HCT116 (cell line): ENCODE data around the gene SMIM5. TPM values are rescaled to one million over a fixed set of nuclear protein-coding genes. Genes with fewer than 3 reads are reported as not detected.

Experiments used
- ATAC-seq: fragments of 200-7000 bp; cut with Tn5 transposase; 2 replicates; pipeline ENCODE4 v1.9.1; 2020; ENCODE audit warnings: mild to moderate bottlenecking, moderate library complexity
- BruUV-seq: library from RNA; stranded (reverse); fragments of 400-500 nt; replicated peaks from 2 replicates; lab custom pipeline; 2021; lab: Mats Ljungman, UMichigan
- CTCF ChIA-PET: fragments of 300-600 bp; sonication (Branson Sonifier 250); formaldehyde crosslinking; loops from one replicate; lab custom pipeline; 2021; ENCODE audit warnings: antibody characterized with exemption; lab: Charles Lee
- POLR2A ChIA-PET: fragments of 300-600, 350-600 bp; sonication (Branson Sonifier 250); formaldehyde crosslinking; loops from one replicate; lab custom pipeline; 2021; ENCODE audit warnings: antibody characterized with exemption; lab: Charles Lee
- RAD21 ChIA-PET, 2 experiments: fragments of 300-600 bp; sonication (Branson Sonifier 250); formaldehyde crosslinking; loops; one replicate each; lab custom pipeline; 2023; ENCODE audit warnings: low total read pairs in 2 of 2; ENCODE audit not compliant: uncharacterized antibody in 2 of 2, unreplicated experiment in 2 of 2, low non-redundant PET in 1 of 2; lab: Charles Lee
- DNase-seq: peaks from one replicate; pipeline ENCODE4 v3.0.0-alpha.2; 2010; ENCODE audit warnings: low read depth, low spot score
- H2AFZ ChIP-seq: fragments of 200-600 bp; shearing (Covaris generic), sonication (generic); 2 replicates; pipeline ENCODE4 v1.6.1; 2017; ENCODE audit warnings: low read depth, mixed run types, mixed read lengths, antibody characterized with exemption, low read length; ENCODE audit not compliant: poor library complexity, severe bottlenecking
- H3K27ac ChIP-seq: 2 replicates; pipeline ENCODE4 v1.5.1; 2012; ENCODE audit warnings: low read depth, low read length
- H3K27me3 ChIP-seq: fragments of 200-600 bp; sonication (generic); 2 replicates; pipeline ENCODE4 v1.6.1; 2016; ENCODE audit warnings: mixed run types, low read length, mixed read lengths; ENCODE audit not compliant: insufficient read depth
- H3K36me3 ChIP-seq, 2 experiments: fragments of 200-500 bp in 1 of 2; fragments of 200-600 bp in 1 of 2; sonication (Bioruptor generic) in 1 of 2; sonication (generic) in 1 of 2; 2 replicates each; pipeline versions ENCODE4 v1.5.1 to v1.6.1; 2014 to 2016; ENCODE audit warnings: low read length in 2 of 2, inconsistent platforms in 1 of 2, mixed read lengths in 1 of 2, mixed run types in 1 of 2; ENCODE audit not compliant: insufficient read depth in 2 of 2, control insufficient read depth in 1 of 2
- H3K4me1 ChIP-seq, 2 experiments: fragments of 200-600 bp in 1 of 2; sonication (generic) in 1 of 2; 2 replicates each; pipeline versions ENCODE4 v1.5.1 to v1.6.1; 2012 to 2017; ENCODE audit warnings: low read length in 2 of 2, inconsistent platforms in 1 of 2, mild to moderate bottlenecking in 1 of 2, mixed read lengths in 1 of 2, mixed run types in 1 of 2, moderate library complexity in 1 of 2; ENCODE audit not compliant: insufficient read depth in 2 of 2, control insufficient read depth in 1 of 2
- H3K4me2 ChIP-seq: fragments of 200-600 bp; sonication (generic); 2 replicates; pipeline ENCODE4 v1.6.1; 2017; ENCODE audit warnings: mixed run types, low read length, mixed read lengths
- H3K4me3 ChIP-seq, 2 experiments: fragments of 200-600 bp in 1 of 2; sonication (generic) in 1 of 2; replicated peaks in 1 of 2; 2 replicates each; pipeline ENCODE4 v1.5.1; 2011 to 2016; ENCODE audit warnings: low read length in 2 of 2, control low read depth in 1 of 2, low read depth in 1 of 2, mild to moderate bottlenecking in 1 of 2, mixed read lengths in 1 of 2, mixed run types in 1 of 2
- H3K79me2 ChIP-seq: fragments of 200-600 bp; sonication (generic); 2 replicates; pipeline ENCODE4 v1.6.1; 2017; ENCODE audit warnings: mild to moderate bottlenecking, mixed run types, low read length, moderate library complexity, mixed read lengths; ENCODE audit not compliant: insufficient read depth
- H3K9ac ChIP-seq: fragments of 200-600 bp; sonication (generic); 2 replicates; pipeline ENCODE4 v1.6.1; 2016; ENCODE audit warnings: low read length, mixed read lengths
- H3K9me2 ChIP-seq: fragments of 200-600 bp; sonication (generic), shearing (Covaris generic); 2 replicates; pipeline ENCODE4 v1.6.1; 2017; ENCODE audit warnings: mixed run types, mild to moderate bottlenecking, moderate library complexity; ENCODE audit not compliant: insufficient read depth
- H3K9me3 ChIP-seq, 2 experiments: fragments of 200-500 bp in 1 of 2; fragments of 200-600 bp in 1 of 2; sonication (Bioruptor generic) in 1 of 2; sonication (generic) in 1 of 2; 2 replicates each; pipeline ENCODE4 v1.6.1; 2014 to 2017; ENCODE audit warnings: low read length in 2 of 2, mixed read lengths in 2 of 2, inconsistent platforms in 1 of 2, low read depth in 1 of 2, mild to moderate bottlenecking in 1 of 2, mixed run types in 1 of 2, moderate library complexity in 1 of 2; ENCODE audit not compliant: control insufficient read depth in 1 of 2, insufficient read depth in 1 of 2
- H4K20me1 ChIP-seq: fragments of 200-600 bp; sonication (generic), shearing (Covaris generic); 2 replicates; pipeline ENCODE4 v1.6.1; 2017; ENCODE audit warnings: mixed run types, mild to moderate bottlenecking, moderate library complexity; ENCODE audit not compliant: insufficient read depth
- CEBPB ChIP-seq: IDR thresholded peaks from 2 replicates; pipeline ENCODE4 v1.6.1; 2012; ENCODE audit warnings: low read depth
- EGR1 ChIP-seq: IDR thresholded peaks from 2 replicates; pipeline ENCODE4 v1.6.1; 2012; ENCODE audit warnings: low read depth
- ELF1 ChIP-seq: IDR thresholded peaks from 2 replicates; pipeline ENCODE4 v1.6.1; 2012; ENCODE audit warnings: low read depth, borderline replicate concordance
- RAD21 ChIP-seq: IDR thresholded peaks from 2 replicates; pipeline ENCODE4 v1.6.1; 2012; ENCODE audit warnings: low read depth, mild to moderate bottlenecking
- SP1 ChIP-seq: IDR thresholded peaks from 2 replicates; pipeline ENCODE4 v1.6.1; 2012; ENCODE audit warnings: low read depth
- intact Hi-C: fragments of 100-400 bp; cut with micrococcal nuclease; formaldehyde crosslinking; loops from 2 replicates; pipeline ENCODE4 v1.10.0; 2022
- total RNA-seq: library from RNA; stranded (reverse); gene quantifications from one replicate; pipeline ENCODE4 v1.2.1, GENCODE V29; 2021; ENCODE audit not compliant: unreplicated experiment
- TF ChIP-seq, protein P1 (sequence below): IDR thresholded peaks from 2 replicates; pipeline ENCODE4 v1.6.1; 2012

Gene SMIM5
- total RNA-seq, 1 experiment from 2014 or later, result 0.12 TPM

DNA sequence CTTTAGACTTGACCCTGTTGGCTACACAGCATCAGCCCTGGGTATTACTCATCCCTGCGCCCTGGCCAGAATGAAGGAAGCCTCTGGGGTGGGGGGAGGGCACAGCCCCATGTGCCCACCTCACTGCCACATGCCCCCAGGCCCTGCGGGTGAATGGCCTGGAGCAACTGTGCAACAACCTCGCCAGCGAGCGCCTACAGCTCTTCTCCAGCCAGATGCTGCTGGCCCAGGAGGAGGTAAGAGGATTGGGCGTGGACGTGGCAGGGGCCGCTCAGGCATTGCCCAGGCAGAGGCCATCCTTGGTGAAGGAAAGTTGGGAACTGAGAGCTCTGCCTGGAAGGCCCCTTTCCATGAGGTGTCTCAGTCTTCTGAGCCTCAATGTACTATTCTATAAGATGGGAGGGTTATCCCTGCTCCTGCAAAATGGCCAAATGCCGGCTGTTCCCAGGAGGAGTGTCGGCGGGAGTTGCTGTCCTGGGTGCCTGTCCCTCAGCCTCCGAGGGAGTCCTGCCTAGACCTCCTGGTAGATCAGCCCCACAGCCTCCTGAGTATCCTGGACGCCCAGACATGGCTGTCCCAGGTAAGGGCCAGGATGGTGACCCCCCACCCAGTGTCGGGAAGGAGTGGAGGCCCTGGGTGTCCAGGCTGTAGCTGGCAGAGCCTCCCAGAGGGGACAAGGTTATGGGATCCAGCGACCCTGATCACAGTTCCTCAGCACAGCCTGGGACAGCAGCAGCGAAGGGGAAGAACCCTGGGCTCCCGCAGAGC lies 36.7 kb upstream of the SMIM5 start:
- H3K27me3 ChIP-seq, result no peaks in the 10 kb centered on the region
- no peaks in the 10 kb centered on the region for H3K9me3 ChIP-seq
- H3K9me2 ChIP-seq, result no peaks in the 10 kb centered on the region
- no peak overlapping the region for H3K27ac ChIP-seq
- H3K9ac ChIP-seq, result no peak overlapping the region
- no peak overlapping the region for H2AFZ ChIP-seq
- no peaks in the 10 kb centered on the region for H4K20me1 ChIP-seq
- DNase-seq (no peak), ATAC-seq (no peak)
- no TSS peak for BruUV-seq
- no peaks in the 10 kb centered on the region for H3K36me3 ChIP-seq
- ChIA-PET CTCF (interaction anchor here (1.3 kb wide), 1 partner anchor 36 kb away, joined by 3 read pairs; the partner anchor contains the start of gene SMIM5), RAD21 (no interaction called here), POLR2A (no interaction called here)
- TF ChIP-seq SP1 (no peak), CEBPB (no peak), RAD21 (no peak), ELF1 (no peak), EGR1 (no peak)
- TF ChIP-seq, protein P1, sequence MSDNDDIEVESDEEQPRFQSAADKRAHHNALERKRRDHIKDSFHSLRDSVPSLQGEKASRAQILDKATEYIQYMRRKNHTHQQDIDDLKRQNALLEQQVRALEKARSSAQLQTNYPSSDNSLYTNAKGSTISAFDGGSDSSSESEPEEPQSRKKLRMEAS, result no peak
- H3K4me2 ChIP-seq, result no peak overlapping the region
- intact Hi-C loops, result no loop called here
- no peaks in the 10 kb centered on the region for H3K79me2 ChIP-seq
- H3K4me1 ChIP-seq, result peaks cover 12 to 31% of the 10 kb centered on the region in 2 experiments
- no peak overlapping the region for H3K4me3 ChIP-seq
